Measurements from ENCODE around the gene NXNL2. TPM values are rescaled to one million over a fixed set of nuclear protein-coding genes. Genes with fewer than 3 reads are reported as not detected.

NXNL2 gene
- total and polyA plus RNA-seq, 2 experiments from 2014 or later = 3.4 to 5.1 TPM

DNA sequence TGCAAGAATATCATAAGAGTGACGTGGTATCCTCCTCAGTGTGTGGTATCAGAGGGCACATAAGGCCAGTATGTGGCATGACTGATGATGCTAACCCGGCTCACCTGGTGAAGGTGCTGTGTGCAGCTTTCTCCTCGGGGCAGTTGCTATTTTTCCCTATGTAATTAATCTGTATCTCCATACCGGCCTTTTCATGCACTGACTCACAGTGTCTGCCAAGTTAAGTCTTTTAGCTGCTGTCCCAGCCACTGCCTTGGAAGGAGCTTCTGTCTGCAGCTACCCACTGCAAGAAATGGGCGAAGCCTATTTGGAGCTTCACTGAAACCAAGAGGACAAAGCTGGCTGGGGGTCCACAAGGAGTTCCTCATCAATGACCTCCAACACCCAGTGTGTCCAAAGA, 46.0 kb downstream of the NXNL2 start (continued):
- TF ChIP-seq, protein P1, sequence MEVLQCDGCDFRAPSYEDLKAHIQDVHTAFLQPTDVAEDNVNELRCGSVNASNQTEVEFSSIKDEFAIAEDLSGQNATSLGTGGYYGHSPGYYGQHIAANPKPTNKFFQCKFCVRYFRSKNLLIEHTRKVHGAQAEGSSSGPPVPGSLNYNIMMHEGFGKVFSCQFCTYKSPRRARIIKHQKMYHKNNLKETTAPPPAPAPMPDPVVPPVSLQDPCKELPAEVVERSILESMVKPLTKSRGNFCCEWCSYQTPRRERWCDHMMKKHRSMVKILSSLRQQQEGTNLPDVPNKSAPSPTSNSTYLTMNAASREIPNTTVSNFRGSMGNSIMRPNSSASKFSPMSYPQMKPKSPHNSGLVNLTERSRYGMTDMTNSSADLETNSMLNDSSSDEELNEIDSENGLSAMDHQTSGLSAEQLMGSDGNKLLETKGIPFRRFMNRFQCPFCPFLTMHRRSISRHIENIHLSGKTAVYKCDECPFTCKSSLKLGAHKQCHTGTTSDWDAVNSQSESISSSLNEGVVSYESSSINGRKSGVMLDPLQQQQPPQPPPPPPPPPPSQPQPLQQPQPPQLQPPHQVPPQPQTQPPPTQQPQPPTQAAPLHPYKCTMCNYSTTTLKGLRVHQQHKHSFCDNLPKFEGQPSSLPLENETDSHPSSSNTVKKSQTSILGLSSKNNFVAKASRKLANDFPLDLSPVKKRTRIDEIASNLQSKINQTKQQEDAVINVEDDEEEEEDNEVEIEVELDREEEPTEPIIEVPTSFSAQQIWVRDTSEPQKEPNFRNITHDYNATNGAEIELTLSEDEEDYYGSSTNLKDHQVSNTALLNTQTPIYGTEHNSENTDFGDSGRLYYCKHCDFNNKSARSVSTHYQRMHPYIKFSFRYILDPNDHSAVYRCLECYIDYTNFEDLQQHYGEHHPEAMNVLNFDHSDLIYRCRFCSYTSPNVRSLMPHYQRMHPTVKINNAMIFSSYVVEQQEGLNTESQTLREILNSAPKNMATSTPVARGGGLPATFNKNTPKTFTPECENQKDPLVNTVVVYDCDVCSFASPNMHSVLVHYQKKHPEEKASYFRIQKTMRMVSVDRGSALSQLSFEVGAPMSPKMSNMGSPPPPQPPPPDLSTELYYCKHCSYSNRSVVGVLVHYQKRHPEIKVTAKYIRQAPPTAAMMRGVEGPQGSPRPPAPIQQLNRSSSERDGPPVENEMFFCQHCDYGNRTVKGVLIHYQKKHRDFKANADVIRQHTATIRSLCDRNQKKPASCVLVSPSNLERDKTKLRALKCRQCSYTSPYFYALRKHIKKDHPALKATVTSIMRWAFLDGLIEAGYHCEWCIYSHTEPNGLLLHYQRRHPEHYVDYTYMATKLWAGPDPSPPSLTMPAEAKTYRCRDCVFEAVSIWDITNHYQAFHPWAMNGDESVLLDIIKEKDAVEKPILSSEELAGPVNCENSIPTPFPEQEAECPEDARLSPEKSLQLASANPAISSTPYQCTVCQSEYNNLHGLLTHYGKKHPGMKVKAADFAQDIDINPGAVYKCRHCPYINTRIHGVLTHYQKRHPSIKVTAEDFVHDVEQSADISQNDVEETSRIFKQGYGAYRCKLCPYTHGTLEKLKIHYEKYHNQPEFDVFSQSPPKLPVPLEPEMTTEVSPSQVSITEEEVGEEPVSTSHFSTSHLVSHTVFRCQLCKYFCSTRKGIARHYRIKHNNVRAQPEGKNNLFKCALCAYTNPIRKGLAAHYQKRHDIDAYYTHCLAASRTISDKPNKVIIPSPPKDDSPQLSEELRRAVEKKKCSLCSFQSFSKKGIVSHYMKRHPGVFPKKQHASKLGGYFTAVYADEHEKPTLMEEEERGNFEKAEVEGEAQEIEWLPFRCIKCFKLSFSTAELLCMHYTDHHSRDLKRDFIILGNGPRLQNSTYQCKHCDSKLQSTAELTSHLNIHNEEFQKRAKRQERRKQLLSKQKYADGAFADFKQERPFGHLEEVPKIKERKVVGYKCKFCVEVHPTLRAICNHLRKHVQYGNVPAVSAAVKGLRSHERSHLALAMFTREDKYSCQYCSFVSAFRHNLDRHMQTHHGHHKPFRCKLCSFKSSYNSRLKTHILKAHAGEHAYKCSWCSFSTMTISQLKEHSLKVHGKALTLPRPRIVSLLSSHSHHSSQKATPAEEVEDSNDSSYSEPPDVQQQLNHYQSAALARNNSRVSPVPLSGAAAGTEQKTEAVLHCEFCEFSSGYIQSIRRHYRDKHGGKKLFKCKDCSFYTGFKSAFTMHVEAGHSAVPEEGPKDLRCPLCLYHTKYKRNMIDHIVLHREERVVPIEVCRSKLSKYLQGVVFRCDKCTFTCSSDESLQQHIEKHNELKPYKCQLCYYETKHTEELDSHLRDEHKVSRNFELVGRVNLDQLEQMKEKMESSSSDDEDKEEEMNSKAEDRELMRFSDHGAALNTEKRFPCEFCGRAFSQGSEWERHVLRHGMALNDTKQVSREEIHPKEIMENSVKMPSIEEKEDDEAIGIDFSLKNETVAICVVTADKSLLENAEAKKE (CRISPR knock-in tag; IDR thresholded peaks at IDR 0.05) = no peak
- TF ChIP-seq, protein P2, sequence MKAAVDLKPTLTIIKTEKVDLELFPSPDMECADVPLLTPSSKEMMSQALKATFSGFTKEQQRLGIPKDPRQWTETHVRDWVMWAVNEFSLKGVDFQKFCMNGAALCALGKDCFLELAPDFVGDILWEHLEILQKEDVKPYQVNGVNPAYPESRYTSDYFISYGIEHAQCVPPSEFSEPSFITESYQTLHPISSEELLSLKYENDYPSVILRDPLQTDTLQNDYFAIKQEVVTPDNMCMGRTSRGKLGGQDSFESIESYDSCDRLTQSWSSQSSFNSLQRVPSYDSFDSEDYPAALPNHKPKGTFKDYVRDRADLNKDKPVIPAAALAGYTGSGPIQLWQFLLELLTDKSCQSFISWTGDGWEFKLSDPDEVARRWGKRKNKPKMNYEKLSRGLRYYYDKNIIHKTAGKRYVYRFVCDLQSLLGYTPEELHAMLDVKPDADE (IDR thresholded peaks at IDR 0.05) = no peak
- TF ChIP-seq, protein P3, sequence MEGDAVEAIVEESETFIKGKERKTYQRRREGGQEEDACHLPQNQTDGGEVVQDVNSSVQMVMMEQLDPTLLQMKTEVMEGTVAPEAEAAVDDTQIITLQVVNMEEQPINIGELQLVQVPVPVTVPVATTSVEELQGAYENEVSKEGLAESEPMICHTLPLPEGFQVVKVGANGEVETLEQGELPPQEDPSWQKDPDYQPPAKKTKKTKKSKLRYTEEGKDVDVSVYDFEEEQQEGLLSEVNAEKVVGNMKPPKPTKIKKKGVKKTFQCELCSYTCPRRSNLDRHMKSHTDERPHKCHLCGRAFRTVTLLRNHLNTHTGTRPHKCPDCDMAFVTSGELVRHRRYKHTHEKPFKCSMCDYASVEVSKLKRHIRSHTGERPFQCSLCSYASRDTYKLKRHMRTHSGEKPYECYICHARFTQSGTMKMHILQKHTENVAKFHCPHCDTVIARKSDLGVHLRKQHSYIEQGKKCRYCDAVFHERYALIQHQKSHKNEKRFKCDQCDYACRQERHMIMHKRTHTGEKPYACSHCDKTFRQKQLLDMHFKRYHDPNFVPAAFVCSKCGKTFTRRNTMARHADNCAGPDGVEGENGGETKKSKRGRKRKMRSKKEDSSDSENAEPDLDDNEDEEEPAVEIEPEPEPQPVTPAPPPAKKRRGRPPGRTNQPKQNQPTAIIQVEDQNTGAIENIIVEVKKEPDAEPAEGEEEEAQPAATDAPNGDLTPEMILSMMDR (conservative IDR thresholded peaks at IDR 0.05; ENCODE audit: low read depth in 2 of 2) = no peak
- TF ChIP-seq NANOG (IDR thresholded peaks at IDR 0.05; ENCODE audit: borderline replicate concordance) (no peak), CREB1 (CRISPR knock-in tag; IDR thresholded peaks at IDR 0.05; ENCODE audit: low read depth) (no peak), JUNB (IDR thresholded peaks at IDR 0.05; ENCODE audit: unreplicated experiment) (no peak), ZNF114 (CRISPR knock-in tag; IDR thresholded peaks at IDR 0.05) (no peak), EZH2phosphoT487 (IDR thresholded peaks at IDR 0.05; ENCODE audit: unreplicated experiment) (no peak)
